ENCODE data around the gene OBSL1. TPM values are rescaled to one million over a fixed set of nuclear protein-coding genes. Genes with fewer than 3 reads are reported as not detected.

The OBSL1 gene
- total RNA-seq, 1 experiment from 2014 or later: 25.5 TPM

DNA sequence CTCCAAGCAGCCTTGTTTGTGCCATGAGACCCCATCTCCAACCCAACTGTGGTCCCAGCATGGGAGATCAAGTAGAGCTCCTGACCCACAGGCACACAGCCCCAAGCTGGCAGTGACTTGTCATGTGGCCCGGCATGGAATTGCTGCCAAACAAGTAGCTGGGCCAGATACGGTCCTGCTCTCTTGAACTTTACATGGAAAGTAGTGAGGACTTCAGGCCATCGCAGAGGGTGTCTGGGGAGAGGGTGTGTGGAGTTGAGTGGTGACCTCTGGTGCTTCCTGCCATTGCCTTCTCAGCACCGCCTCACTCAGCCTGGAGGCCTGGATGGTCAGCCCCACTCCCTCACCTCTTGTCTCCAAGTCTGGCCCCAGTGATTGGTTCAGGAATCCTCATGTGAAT lies 45.2 kb upstream of the OBSL1 start:
- DNase-seq (ENCODE audit: low read depth, low spot score) (no peak), ATAC-seq (no peak)
- H3K4me1 ChIP-seq (ENCODE audit: control insufficient read depth, insufficient read depth, low read length): no peaks in the 10 kb centered on the region
- H3K27ac ChIP-seq (ENCODE audit: low read length): no peak overlapping the region
- POLR2A ChIA-PET: no interaction called here
- BruUV-seq (replicated peaks): no TSS peak
- H3K9me3 ChIP-seq (ENCODE audit: control insufficient read depth, insufficient read depth, low read depth, low read length): no peaks in the 10 kb centered on the region
- in situ Hi-C loops (cut with HindIII; ENCODE audit: low pct_unique_long_range_greater_than_20kb, low sequenced_read_pairs) (no loop called here), intact Hi-C loops (cut with micrococcal nuclease; ENCODE audit: unreplicated experiment) (no loop called here)
- TF ChIP-seq POLR2AphosphoS5 (IDR thresholded peaks at IDR 0.05; ENCODE audit: low read depth, low read length) (no peak), TCF7L2 (IDR thresholded peaks at IDR 0.05; ENCODE audit: low read depth, low read length) (no peak)
- TF ChIP-seq, protein P1, sequence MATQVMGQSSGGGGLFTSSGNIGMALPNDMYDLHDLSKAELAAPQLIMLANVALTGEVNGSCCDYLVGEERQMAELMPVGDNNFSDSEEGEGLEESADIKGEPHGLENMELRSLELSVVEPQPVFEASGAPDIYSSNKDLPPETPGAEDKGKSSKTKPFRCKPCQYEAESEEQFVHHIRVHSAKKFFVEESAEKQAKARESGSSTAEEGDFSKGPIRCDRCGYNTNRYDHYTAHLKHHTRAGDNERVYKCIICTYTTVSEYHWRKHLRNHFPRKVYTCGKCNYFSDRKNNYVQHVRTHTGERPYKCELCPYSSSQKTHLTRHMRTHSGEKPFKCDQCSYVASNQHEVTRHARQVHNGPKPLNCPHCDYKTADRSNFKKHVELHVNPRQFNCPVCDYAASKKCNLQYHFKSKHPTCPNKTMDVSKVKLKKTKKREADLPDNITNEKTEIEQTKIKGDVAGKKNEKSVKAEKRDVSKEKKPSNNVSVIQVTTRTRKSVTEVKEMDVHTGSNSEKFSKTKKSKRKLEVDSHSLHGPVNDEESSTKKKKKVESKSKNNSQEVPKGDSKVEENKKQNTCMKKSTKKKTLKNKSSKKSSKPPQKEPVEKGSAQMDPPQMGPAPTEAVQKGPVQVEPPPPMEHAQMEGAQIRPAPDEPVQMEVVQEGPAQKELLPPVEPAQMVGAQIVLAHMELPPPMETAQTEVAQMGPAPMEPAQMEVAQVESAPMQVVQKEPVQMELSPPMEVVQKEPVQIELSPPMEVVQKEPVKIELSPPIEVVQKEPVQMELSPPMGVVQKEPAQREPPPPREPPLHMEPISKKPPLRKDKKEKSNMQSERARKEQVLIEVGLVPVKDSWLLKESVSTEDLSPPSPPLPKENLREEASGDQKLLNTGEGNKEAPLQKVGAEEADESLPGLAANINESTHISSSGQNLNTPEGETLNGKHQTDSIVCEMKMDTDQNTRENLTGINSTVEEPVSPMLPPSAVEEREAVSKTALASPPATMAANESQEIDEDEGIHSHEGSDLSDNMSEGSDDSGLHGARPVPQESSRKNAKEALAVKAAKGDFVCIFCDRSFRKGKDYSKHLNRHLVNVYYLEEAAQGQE (IDR thresholded peaks at IDR 0.05; ENCODE audit: insufficient read depth in 1 of 2, low read depth in 2 of 2, low read length in 1 of 2): no peak
- TF ChIP-seq, protein P2, sequence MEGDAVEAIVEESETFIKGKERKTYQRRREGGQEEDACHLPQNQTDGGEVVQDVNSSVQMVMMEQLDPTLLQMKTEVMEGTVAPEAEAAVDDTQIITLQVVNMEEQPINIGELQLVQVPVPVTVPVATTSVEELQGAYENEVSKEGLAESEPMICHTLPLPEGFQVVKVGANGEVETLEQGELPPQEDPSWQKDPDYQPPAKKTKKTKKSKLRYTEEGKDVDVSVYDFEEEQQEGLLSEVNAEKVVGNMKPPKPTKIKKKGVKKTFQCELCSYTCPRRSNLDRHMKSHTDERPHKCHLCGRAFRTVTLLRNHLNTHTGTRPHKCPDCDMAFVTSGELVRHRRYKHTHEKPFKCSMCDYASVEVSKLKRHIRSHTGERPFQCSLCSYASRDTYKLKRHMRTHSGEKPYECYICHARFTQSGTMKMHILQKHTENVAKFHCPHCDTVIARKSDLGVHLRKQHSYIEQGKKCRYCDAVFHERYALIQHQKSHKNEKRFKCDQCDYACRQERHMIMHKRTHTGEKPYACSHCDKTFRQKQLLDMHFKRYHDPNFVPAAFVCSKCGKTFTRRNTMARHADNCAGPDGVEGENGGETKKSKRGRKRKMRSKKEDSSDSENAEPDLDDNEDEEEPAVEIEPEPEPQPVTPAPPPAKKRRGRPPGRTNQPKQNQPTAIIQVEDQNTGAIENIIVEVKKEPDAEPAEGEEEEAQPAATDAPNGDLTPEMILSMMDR (IDR thresholded peaks at IDR 0.05): no peak
- no peaks in the 10 kb centered on the region for H3K27me3 ChIP-seq (ENCODE audit: control insufficient read depth, insufficient read depth, low read length)
- CTCF ChIA-PET: no interaction called here
- no peak overlapping the region for H3K4me3 ChIP-seq (ENCODE audit: low read depth in 2 of 2, low read length in 2 of 2)
- H3K36me3 ChIP-seq (ENCODE audit: control insufficient read depth, insufficient read depth, low read length): no peaks in the 10 kb centered on the region

- in situ Hi-C loops (cut with HindIII; ENCODE audit: low pct_unique_long_range_greater_than_20kb, low sequenced_read_pairs): no loop called here
- TF ChIP-seq TCF7L2 (IDR thresholded peaks at IDR 0.05; ENCODE audit: low read depth, low read length): no peak
- H3K36me3 ChIP-seq (ENCODE audit: control insufficient read depth, insufficient read depth, low read length): no peaks in the 10 kb centered on the region
- no peaks in the 10 kb centered on the region for H3K27me3 ChIP-seq (ENCODE audit: control insufficient read depth, insufficient read depth, low read length)
- H3K4me1 ChIP-seq (ENCODE audit: control insufficient read depth, insufficient read depth, low read length): no peaks in the 10 kb centered on the region
- no peak overlapping the region for H3K4me3 ChIP-seq (ENCODE audit: low read depth in 2 of 2, low read length in 2 of 2)
- CTCF ChIA-PET: no interaction called here
- POLR2A ChIA-PET: no interaction called here
- H3K9me3 ChIP-seq (ENCODE audit: control insufficient read depth, insufficient read depth, low read depth, low read length): no peaks in the 10 kb centered on the region
- BruUV-seq (replicated peaks): no TSS peak
- DNase-seq (ENCODE audit: low read depth, low spot score) (no peak), ATAC-seq (no peak)
- intact Hi-C loops (cut with micrococcal nuclease; ENCODE audit: unreplicated experiment): no loop called here
- H3K27ac ChIP-seq (ENCODE audit: low read length): no peak overlapping the region
These were observed 44.6 kb upstream of the OBSL1 start for GRCh38 chr2:219615894-219616293.

- Histone ChIP-seq H3K27me3 (ENCODE audit: control insufficient read depth, insufficient read depth, low read length) (no peaks in the 10 kb centered on the region), H3K36me3 (ENCODE audit: control insufficient read depth, insufficient read depth, low read length) (no peaks in the 10 kb centered on the region), H3K4me1 (ENCODE audit: control insufficient read depth, insufficient read depth, low read length) (no peaks in the 10 kb centered on the region), H3K4me3 (ENCODE audit: low read depth in 2 of 2, low read length in 2 of 2) (no peak overlapping the region), H3K9me3 (ENCODE audit: control insufficient read depth, insufficient read depth, low read depth, low read length) (no peaks in the 10 kb centered on the region), H3K27ac (ENCODE audit: low read length) (no peak overlapping the region)
- no peak for ATAC-seq
- in situ Hi-C loops (cut with HindIII; ENCODE audit: low pct_unique_long_range_greater_than_20kb, low sequenced_read_pairs): no loop called here
- no TSS peak for BruUV-seq (replicated peaks)
- no peak for DNase-seq (ENCODE audit: low read depth, low spot score)
- CTCF ChIA-PET: no interaction called here
- intact Hi-C loops (cut with micrococcal nuclease; ENCODE audit: unreplicated experiment): no loop called here
- POLR2A ChIA-PET: no interaction called here
- no peak for TF ChIP-seq TCF7L2 (IDR thresholded peaks at IDR 0.05; ENCODE audit: low read depth, low read length)
- no peak for TF ChIP-seq SIN3A (IDR thresholded peaks at IDR 0.05; ENCODE audit: borderline replicate concordance, insufficient read depth, low read depth, low read length)
- TF ChIP-seq, protein P2 (IDR thresholded peaks at IDR 0.05): no peak
- TF ChIP-seq, protein P1 (IDR thresholded peaks at IDR 0.05; ENCODE audit: insufficient read depth in 1 of 2, low read depth in 2 of 2, low read length in 1 of 2): no peak
- TF ChIP-seq POLR2AphosphoS5 (IDR thresholded peaks at IDR 0.05; ENCODE audit: low read depth, low read length): no peak
These were observed 43.7 kb upstream of the OBSL1 start for GRCh38 chr2:219615036-219615435.

Data from Panc1 (cell line).